Measurements from ENCODE around the gene RWDD4. TPM values are rescaled to one million over a fixed set of nuclear protein-coding genes. Genes with fewer than 3 reads are reported as not detected.

RWDD4 gene
- total RNA-seq, 1 experiment from 2014 or later = 16.8 TPM

DNA sequence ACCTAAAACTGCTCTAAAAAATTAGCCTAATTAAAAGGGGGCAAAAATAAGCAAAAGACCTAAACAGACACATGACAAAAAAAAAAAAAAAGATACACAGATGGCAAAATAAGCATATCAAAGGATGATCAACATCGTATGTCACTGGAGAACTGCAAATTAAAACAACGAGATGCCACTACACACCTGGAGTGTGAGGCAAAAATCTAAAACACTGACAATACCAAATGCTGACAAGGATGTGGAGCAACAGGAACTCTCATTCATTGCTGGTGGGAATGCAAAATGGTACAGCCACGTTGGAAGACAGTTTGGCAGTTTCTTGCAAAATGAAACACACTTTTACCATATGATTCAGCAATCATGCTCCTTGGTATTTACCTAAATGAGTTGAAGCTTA lies 64.2 kb downstream of the RWDD4 start:
- no peaks in the 10 kb centered on the region for H3K27me3 ChIP-seq (ENCODE audit: insufficient read depth, low read depth)
- no TSS peak for BruUV-seq (replicated peaks)
- DNase-seq = no peak
- H3K79me2 ChIP-seq (ENCODE audit: low read depth) = no peaks in the 10 kb centered on the region
- POLR2A ChIA-PET (ENCODE audit: unreplicated experiment) = no interaction called here
- intact Hi-C loops (cut with micrococcal nuclease; ENCODE audit: unreplicated experiment) = no loop called here
- TF ChIP-seq, protein P1, sequence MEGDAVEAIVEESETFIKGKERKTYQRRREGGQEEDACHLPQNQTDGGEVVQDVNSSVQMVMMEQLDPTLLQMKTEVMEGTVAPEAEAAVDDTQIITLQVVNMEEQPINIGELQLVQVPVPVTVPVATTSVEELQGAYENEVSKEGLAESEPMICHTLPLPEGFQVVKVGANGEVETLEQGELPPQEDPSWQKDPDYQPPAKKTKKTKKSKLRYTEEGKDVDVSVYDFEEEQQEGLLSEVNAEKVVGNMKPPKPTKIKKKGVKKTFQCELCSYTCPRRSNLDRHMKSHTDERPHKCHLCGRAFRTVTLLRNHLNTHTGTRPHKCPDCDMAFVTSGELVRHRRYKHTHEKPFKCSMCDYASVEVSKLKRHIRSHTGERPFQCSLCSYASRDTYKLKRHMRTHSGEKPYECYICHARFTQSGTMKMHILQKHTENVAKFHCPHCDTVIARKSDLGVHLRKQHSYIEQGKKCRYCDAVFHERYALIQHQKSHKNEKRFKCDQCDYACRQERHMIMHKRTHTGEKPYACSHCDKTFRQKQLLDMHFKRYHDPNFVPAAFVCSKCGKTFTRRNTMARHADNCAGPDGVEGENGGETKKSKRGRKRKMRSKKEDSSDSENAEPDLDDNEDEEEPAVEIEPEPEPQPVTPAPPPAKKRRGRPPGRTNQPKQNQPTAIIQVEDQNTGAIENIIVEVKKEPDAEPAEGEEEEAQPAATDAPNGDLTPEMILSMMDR (conservative IDR thresholded peaks at IDR 0.05) = no peak
- TF ChIP-seq EZH2 (IDR thresholded peaks at IDR 0.05; ENCODE audit: low read depth) = no peak
- H3F3A ChIP-seq (ENCODE audit: insufficient read depth, low read depth) = no peaks in the 10 kb centered on the region
- H3K4me2 ChIP-seq = no peak overlapping the region
- CTCF ChIA-PET = no interaction called here
- no peak overlapping the region for H3K4me3 ChIP-seq
- no peak overlapping the region for H3K27ac ChIP-seq
- H3K4me1 ChIP-seq (replicated peaks; ENCODE audit: insufficient read depth) = no peaks in the 10 kb centered on the region
- no peaks in the 10 kb centered on the region for H3K36me3 ChIP-seq (ENCODE audit: low read depth)
- no peaks in the 10 kb centered on the region for H3K9me3 ChIP-seq (ENCODE audit: insufficient read depth, low read depth)
- no peaks in the 10 kb centered on the region for H3K9me2 ChIP-seq (ENCODE audit: insufficient read depth)
- H2AFZ ChIP-seq = no peak overlapping the region
- H4K20me1 ChIP-seq (ENCODE audit: insufficient read depth) = no peaks in the 10 kb centered on the region

DNA sequence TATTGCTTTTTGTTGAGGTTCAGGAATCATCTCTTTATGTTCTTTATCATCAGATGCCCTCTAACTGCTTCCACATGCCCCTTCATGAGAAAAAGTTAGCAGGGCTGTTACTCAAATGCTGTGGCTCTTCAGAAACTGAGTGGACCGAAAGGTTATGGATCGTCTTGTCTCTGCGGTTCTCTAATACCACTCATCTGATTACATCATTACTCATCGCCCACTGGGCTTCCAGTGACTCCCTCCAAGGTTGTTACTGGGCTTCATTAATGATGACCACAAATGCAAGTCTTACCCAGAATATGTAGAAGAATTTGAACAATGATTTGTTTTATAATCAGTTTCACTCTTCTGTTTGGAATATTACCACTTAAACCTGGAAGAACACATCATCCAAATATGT lies 67.7 kb downstream of the RWDD4 start:
- H3K4me3 ChIP-seq = no peak overlapping the region
- CTCF ChIA-PET = no interaction called here
- TF ChIP-seq, protein P1 (conservative IDR thresholded peaks at IDR 0.05) = no peak
- TF ChIP-seq EZH2 (IDR thresholded peaks at IDR 0.05; ENCODE audit: low read depth) = no peak

More for the DNA sequence above, 67.7 kb downstream of the RWDD4 start:
- H3K27me3 ChIP-seq (ENCODE audit: insufficient read depth, low read depth) = no peaks in the 10 kb centered on the region
- POLR2A ChIA-PET (ENCODE audit: unreplicated experiment) = no interaction called here
- no peaks in the 10 kb centered on the region for H3K9me2 ChIP-seq (ENCODE audit: insufficient read depth)
- intact Hi-C loops (cut with micrococcal nuclease; ENCODE audit: unreplicated experiment) = no loop called here
- H3F3A ChIP-seq (ENCODE audit: insufficient read depth, low read depth) = no peaks in the 10 kb centered on the region
- no peak for DNase-seq
- no peak overlapping the region for H3K27ac ChIP-seq
- no peak overlapping the region for H3K4me2 ChIP-seq
- H3K36me3 ChIP-seq (ENCODE audit: low read depth) = no peaks in the 10 kb centered on the region
- H3K9me3 ChIP-seq (ENCODE audit: insufficient read depth, low read depth) = no peaks in the 10 kb centered on the region
- H3K4me1 ChIP-seq (replicated peaks; ENCODE audit: insufficient read depth) = no peaks in the 10 kb centered on the region
- H4K20me1 ChIP-seq (ENCODE audit: insufficient read depth) = no peaks in the 10 kb centered on the region
- no peak overlapping the region for H2AFZ ChIP-seq
- H3K79me2 ChIP-seq (ENCODE audit: low read depth) = no peaks in the 10 kb centered on the region
- BruUV-seq (replicated peaks) = no TSS peak

Other genes starting within 250 kb of the RWDD4 start
- 7.7 and 8.7 TPM in 2 replicates for gene CDKN2AIP, start 214.5 kb downstream of the RWDD4 start, total RNA-seq (2021)
- 10.6 and 11.6 TPM in 2 replicates for gene ING2, start 154.1 kb downstream of the RWDD4 start, total RNA-seq (2021)
- 29.0 and 31.7 TPM in 2 replicates for gene TRAPPC11, start 108 bp upstream of the RWDD4 start, total RNA-seq (2021)
- 4.5 TPM in 2 replicates for gene STOX2, start 246.1 kb upstream of the RWDD4 start, total RNA-seq (2021)